Liver (tissue), 3 donors: ENCODE measurements around the gene AP1M1.

Source experiments
- FOXA1 ChIP-seq: IDR thresholded peaks from 2 replicates; pipeline ENCODE4 v1.6.1; 2016; ENCODE audit warnings: antibody characterized with exemption
- FOXA2 ChIP-seq: IDR thresholded peaks from 2 replicates; pipeline ENCODE4 v1.6.1; 2016; ENCODE audit warnings: antibody characterized with exemption
- GABPA ChIP-seq, 2 donors: IDR thresholded peaks in 1 of 2; conservative IDR thresholded peaks in 1 of 2; 2 replicates each; pipeline ENCODE4 v1.6.1; 2016; ENCODE audit warnings: antibody characterized with exemption in 2 of 2, mild to moderate bottlenecking in 1 of 2, moderate library complexity in 1 of 2
- MAX ChIP-seq: IDR thresholded peaks from 2 replicates; pipeline ENCODE4 v1.6.1; 2016; ENCODE audit warnings: antibody characterized with exemption
- RAD21 ChIP-seq, 2 donors: IDR thresholded peaks; 2 replicates each; pipeline ENCODE4 v1.6.1; 2016; ENCODE audit warnings: antibody characterized with exemption in 2 of 2, mild to moderate bottlenecking in 2 of 2
- REST ChIP-seq: IDR thresholded peaks from 2 replicates; pipeline ENCODE4 v1.6.1; 2016; ENCODE audit warnings: antibody characterized with exemption, mild to moderate bottlenecking
- SP1 ChIP-seq: IDR thresholded peaks from 2 replicates; pipeline ENCODE4 v1.6.1; 2018; ENCODE audit warnings: antibody characterized with exemption, mild to moderate bottlenecking
- TAF1 ChIP-seq: conservative IDR thresholded peaks from 2 replicates; pipeline ENCODE4 v1.6.1; 2016; ENCODE audit warnings: antibody characterized with exemption, mild to moderate bottlenecking
- TF ChIP-seq, protein P1 (sequence below): fragments of 150-350 bp; IDR thresholded peaks from 2 replicates; pipeline ENCODE4 v1.5.1; 2017; ENCODE audit warnings: improper control_type of control experiment, low read depth, low read length; ENCODE audit not compliant: missing input control
- TF ChIP-seq, protein P2 (sequence below): IDR thresholded peaks from 2 replicates; pipeline ENCODE4 v1.6.1; 2016; ENCODE audit warnings: antibody characterized with exemption
- donor health status: healthy.
- donor health status: healthy.

- TF ChIP-seq, protein P1, sequence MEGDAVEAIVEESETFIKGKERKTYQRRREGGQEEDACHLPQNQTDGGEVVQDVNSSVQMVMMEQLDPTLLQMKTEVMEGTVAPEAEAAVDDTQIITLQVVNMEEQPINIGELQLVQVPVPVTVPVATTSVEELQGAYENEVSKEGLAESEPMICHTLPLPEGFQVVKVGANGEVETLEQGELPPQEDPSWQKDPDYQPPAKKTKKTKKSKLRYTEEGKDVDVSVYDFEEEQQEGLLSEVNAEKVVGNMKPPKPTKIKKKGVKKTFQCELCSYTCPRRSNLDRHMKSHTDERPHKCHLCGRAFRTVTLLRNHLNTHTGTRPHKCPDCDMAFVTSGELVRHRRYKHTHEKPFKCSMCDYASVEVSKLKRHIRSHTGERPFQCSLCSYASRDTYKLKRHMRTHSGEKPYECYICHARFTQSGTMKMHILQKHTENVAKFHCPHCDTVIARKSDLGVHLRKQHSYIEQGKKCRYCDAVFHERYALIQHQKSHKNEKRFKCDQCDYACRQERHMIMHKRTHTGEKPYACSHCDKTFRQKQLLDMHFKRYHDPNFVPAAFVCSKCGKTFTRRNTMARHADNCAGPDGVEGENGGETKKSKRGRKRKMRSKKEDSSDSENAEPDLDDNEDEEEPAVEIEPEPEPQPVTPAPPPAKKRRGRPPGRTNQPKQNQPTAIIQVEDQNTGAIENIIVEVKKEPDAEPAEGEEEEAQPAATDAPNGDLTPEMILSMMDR, result no peak
- no peak for TF ChIP-seq MAX
- TF ChIP-seq, protein P2, sequence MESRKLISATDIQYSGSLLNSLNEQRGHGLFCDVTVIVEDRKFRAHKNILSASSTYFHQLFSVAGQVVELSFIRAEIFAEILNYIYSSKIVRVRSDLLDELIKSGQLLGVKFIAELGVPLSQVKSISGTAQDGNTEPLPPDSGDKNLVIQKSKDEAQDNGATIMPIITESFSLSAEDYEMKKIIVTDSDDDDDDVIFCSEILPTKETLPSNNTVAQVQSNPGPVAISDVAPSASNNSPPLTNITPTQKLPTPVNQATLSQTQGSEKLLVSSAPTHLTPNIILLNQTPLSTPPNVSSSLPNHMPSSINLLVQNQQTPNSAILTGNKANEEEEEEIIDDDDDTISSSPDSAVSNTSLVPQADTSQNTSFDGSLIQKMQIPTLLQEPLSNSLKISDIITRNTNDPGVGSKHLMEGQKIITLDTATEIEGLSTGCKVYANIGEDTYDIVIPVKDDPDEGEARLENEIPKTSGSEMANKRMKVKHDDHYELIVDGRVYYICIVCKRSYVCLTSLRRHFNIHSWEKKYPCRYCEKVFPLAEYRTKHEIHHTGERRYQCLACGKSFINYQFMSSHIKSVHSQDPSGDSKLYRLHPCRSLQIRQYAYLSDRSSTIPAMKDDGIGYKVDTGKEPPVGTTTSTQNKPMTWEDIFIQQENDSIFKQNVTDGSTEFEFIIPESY, result no peak
- no peak for TF ChIP-seq FOXA1
- TF ChIP-seq TAF1, result no peak
- TF ChIP-seq FOXA2, result no peak
- no peak for TF ChIP-seq REST
- no peak for TF ChIP-seq GABPA (IDR thresholded peaks at IDR 0.05 in 1 of 2, conservative IDR thresholded peaks at IDR 0.05 in 1 of 2)
- TF ChIP-seq SP1, result no peak
- TF ChIP-seq RAD21 (IDR thresholded peaks at IDR 0.05), result no peak
Observed at GRCh38 chr19:16232127-16232526, 34.4 kb downstream of the AP1M1 start.
